ENCODE measurements around the gene B4GALT5. TPM values are rescaled to one million over a fixed set of nuclear protein-coding genes. Genes with fewer than 3 reads are reported as not detected.

The B4GALT5 gene
- total RNA-seq, 1 experiment from 2014 or later, result 77.0 TPM

- Histone ChIP-seq H2BK5ac (ENCODE audit: insufficient read length, low read length) (no peak overlapping the region), H3K18ac (ENCODE audit: insufficient read length, low read depth, low read length) (no peak overlapping the region), H3K9me3 (ENCODE audit: control insufficient read depth, low read depth, low read length) (no peaks in the 10 kb centered on the region), H2BK120ac (ENCODE audit: low read depth, low read length, poor library complexity, severe bottlenecking) (no peak overlapping the region), H3K56ac (ENCODE audit: insufficient read length, low read depth, low read length) (no peak overlapping the region), H3T11ph (ENCODE audit: low read length) (no peak overlapping the region), H4K20me1 (ENCODE audit: control insufficient read depth, insufficient read depth, insufficient read length) (no peaks in the 10 kb centered on the region), H2AFZ (ENCODE audit: low read length) (no peak overlapping the region), H3K4ac (ENCODE audit: low read depth, low read length) (no peak overlapping the region), H2BK12ac (ENCODE audit: insufficient read length, low read depth, low read length) (no peak overlapping the region), H4K5ac (ENCODE audit: insufficient read length, low read depth, low read length) (no peak overlapping the region), H3K4me2 (ENCODE audit: insufficient read depth, insufficient read length, low read length) (no peak overlapping the region), H4K91ac (ENCODE audit: insufficient read length, low read depth, low read length) (no peak overlapping the region), H2BK20ac (ENCODE audit: low read depth, low read length, poor library complexity, severe bottlenecking) (no peak overlapping the region), H3K9ac (ENCODE audit: extremely low read depth, insufficient read length, low read length) (no peak overlapping the region), H3K79me1 (ENCODE audit: insufficient read depth, low read depth, low read length, poor library complexity, severe bottlenecking) (no peaks in the 10 kb centered on the region), H3K23ac (ENCODE audit: insufficient read length, low read depth, low read length) (no peak overlapping the region), H3K27ac (ENCODE audit: insufficient read length, low read depth, low read length) (no peak overlapping the region), H3K27me3 (ENCODE audit: insufficient read depth, low read length) (no peaks in the 10 kb centered on the region), H2AK5ac (ENCODE audit: insufficient read length, low read length) (no peak overlapping the region), H3K23me2 (ENCODE audit: insufficient read length, low read depth, low read length, poor library complexity, severe bottlenecking) (no peaks in the 10 kb centered on the region), H3K79me2 (ENCODE audit: insufficient read depth, low read length) (peaks cover 24% of the 10 kb centered on the region; the same call in 1 of the 2 replicates), H3K14ac (ENCODE audit: insufficient read depth, low read length) (no peak overlapping the region), H3K4me1 (ENCODE audit: insufficient read depth, low read length) (no peaks in the 10 kb centered on the region; the same call in 1 of the 2 replicates), H4K8ac (replicated peaks; ENCODE audit: insufficient read length, low read depth, low read length) (no peak overlapping the region), H2BK15ac (ENCODE audit: low read depth, low read length) (no peak overlapping the region)
- peaks cover 0 to 17% (median 3%) of the 10 kb centered on the region in 3 experiments; a peak in 5 of 7 replicates for H3K36me3 Mint-ChIP-seq (ENCODE audit: insufficient read depth in 1 of 3, low read depth in 3 of 3)
- no peaks in the 10 kb centered on the region for H3K27me3 Mint-ChIP-seq (ENCODE audit: low read depth)
- H3K27ac Mint-ChIP-seq, result no peak overlapping the region
- TF ChIP-seq CTCF (conservative IDR thresholded peaks at IDR 0.05), result no peak
- WGBS (ENCODE audit: extremely low coverage, insufficient read length, low lambda C conversion rate), result no CpG with 5 or more reads among the region's 7 CpGs
- no peak overlapping the region for H3K4me3 Mint-ChIP-seq
- DNase-seq, result no peak
- H3K9me3 Mint-ChIP-seq, result no peaks in the 10 kb centered on the region
- peaks cover 30 to 32% of the 10 kb centered on the region in 2 experiments for H3K4me1 Mint-ChIP-seq
Observed at GRCh38 chr20:49715466-49715865, 1.8 kb upstream of the B4GALT5 start.
